ENCODE results near the gene MACF1.

DNA sequence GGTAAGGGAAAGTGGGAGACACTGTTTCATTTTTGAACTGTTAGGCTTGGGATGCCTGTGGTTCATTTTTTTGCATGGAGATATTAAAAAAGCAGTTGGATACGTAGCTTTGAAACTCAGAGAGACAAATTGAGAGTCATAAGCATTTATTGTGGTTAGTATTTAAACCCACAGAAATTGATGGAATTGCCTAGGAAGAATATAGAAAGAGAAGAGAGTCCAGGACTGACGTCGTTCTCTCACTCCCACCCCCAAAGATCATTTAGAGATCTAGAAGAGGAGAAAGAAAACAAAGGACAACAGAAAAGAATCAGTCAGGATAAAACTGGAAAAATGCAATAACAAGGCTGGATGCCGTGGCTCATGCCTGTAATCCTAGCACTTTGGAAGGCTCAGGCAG is 213.7 kb downstream of the MACF1 start:
- TF ChIP-seq, protein P1, sequence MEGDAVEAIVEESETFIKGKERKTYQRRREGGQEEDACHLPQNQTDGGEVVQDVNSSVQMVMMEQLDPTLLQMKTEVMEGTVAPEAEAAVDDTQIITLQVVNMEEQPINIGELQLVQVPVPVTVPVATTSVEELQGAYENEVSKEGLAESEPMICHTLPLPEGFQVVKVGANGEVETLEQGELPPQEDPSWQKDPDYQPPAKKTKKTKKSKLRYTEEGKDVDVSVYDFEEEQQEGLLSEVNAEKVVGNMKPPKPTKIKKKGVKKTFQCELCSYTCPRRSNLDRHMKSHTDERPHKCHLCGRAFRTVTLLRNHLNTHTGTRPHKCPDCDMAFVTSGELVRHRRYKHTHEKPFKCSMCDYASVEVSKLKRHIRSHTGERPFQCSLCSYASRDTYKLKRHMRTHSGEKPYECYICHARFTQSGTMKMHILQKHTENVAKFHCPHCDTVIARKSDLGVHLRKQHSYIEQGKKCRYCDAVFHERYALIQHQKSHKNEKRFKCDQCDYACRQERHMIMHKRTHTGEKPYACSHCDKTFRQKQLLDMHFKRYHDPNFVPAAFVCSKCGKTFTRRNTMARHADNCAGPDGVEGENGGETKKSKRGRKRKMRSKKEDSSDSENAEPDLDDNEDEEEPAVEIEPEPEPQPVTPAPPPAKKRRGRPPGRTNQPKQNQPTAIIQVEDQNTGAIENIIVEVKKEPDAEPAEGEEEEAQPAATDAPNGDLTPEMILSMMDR (conservative IDR thresholded peaks at IDR 0.05) = no peak
- no peak for TF ChIP-seq EZH2 (IDR thresholded peaks at IDR 0.05; ENCODE audit: low read depth)

Data from PC-9 (cell line).